H1 (cell line): ENCODE measurements around the gene SIGLEC15. TPM values are rescaled to one million over a fixed set of nuclear protein-coding genes. Genes with fewer than 3 reads are reported as not detected.

ENCODE experiments used
- CTCF ChIA-PET: fragments of 300-600 bp; sonication (Branson Sonifier 250); formaldehyde crosslinking; loops from one replicate; lab custom pipeline; 2021; ENCODE audit not compliant: partially characterized antibody; lab: Charles Lee
- POLR2A ChIA-PET: fragments of 300-600 bp; sonication (Branson Sonifier 250); formaldehyde crosslinking; loops from one replicate; lab custom pipeline; 2021; ENCODE audit warnings: inconsistent platforms; ENCODE audit not compliant: partially characterized antibody; lab: Charles Lee
- DNase-seq, 2 experiments: peaks; one replicate each; pipeline versions ENCODE4 v3.0.0 to v3.0.0-alpha.2; 2010 to 2022; ENCODE audit warnings: low spot score in 2 of 2, low read depth in 1 of 2, mixed read lengths in 1 of 2
- FAIRE-seq: peaks from 2 replicates; lab custom pipeline; 2011; peaks lifted over from hg19 to GRCh38; lab: Jason Lieb, UNC
- H2AFZ ChIP-seq: 2 replicates; pipeline ENCODE4 v1.8.1; 2012; ENCODE audit warnings: low read length, inconsistent platforms
- H2AK5ac ChIP-seq: 2 replicates; pipeline ENCODE4 v1.6.1; 2013; ENCODE audit warnings: low read depth, low read length
- H2BK120ac ChIP-seq: replicated peaks from 2 replicates; pipeline ENCODE3; 2013; ENCODE audit warnings: low read depth, low read length, inconsistent platforms
- H2BK12ac ChIP-seq: 2 replicates; pipeline ENCODE4 v1.6.1; 2013; ENCODE audit warnings: low read depth, low read length
- H2BK15ac ChIP-seq: 2 replicates; pipeline ENCODE4 v1.6.1; 2013; ENCODE audit warnings: low read length
- H2BK20ac ChIP-seq: 2 replicates; pipeline ENCODE4 v1.6.1; 2013; ENCODE audit warnings: low read length
- H2BK5ac ChIP-seq: 2 replicates; pipeline ENCODE4 v1.6.1; 2013; ENCODE audit warnings: low read depth, low read length
- H3K14ac ChIP-seq: 2 replicates; pipeline ENCODE4 v1.6.1; 2013; ENCODE audit warnings: inconsistent platforms; ENCODE audit not compliant: insufficient read length
- H3K18ac ChIP-seq: 2 replicates; pipeline ENCODE4 v1.6.1; 2013; ENCODE audit warnings: low read length; ENCODE audit errors: extremely low read depth
- H3K23ac ChIP-seq: 2 replicates; pipeline ENCODE4 v1.6.1; 2013; ENCODE audit warnings: inconsistent platforms; ENCODE audit not compliant: insufficient read length
- H3K23me2 ChIP-seq: 2 replicates; pipeline ENCODE4 v1.6.1; 2013; ENCODE audit warnings: low read depth, low read length
- H3K27ac ChIP-seq: 2 replicates; pipeline ENCODE4 v1.6.1; 2011; ENCODE audit warnings: low read depth, low read length, inconsistent platforms
- H3K27me3 ChIP-seq, 4 experiments: replicated peaks in 1 of 4; 1 replicate in 1 of 4; 2 replicates in 3 of 4; pipeline versions ENCODE4 v1.6.1 to v1.8.1; 2011 to 2013; ENCODE audit warnings: low read length in 3 of 4, mild to moderate bottlenecking in 3 of 4, inconsistent platforms in 2 of 4, mixed read lengths in 2 of 4, moderate library complexity in 1 of 4; ENCODE audit not compliant: control insufficient read depth in 3 of 4, insufficient read depth in 3 of 4; ENCODE audit errors: extremely low read depth in 1 of 4
- H3K36me3 ChIP-seq, 4 experiments: 2 replicates each; pipeline versions ENCODE4 v1.6.1 to v1.8.1; 2011 to 2013; ENCODE audit warnings: mild to moderate bottlenecking in 4 of 4, low read length in 3 of 4, moderate library complexity in 2 of 4, control low read depth in 1 of 4, inconsistent platforms in 1 of 4; ENCODE audit not compliant: insufficient read depth in 4 of 4, control insufficient read depth in 2 of 4
- H3K4ac ChIP-seq: replicated peaks from 2 replicates; pipeline ENCODE3; 2013; ENCODE audit warnings: low read length, low read depth, mixed read lengths, inconsistent platforms; ENCODE audit not compliant: insufficient read length
- H3K4me1 ChIP-seq, 4 experiments: replicated peaks in 1 of 4; 1 replicate in 1 of 4; 2 replicates in 3 of 4; pipeline versions ENCODE4 v1.6.1 to v1.8.1; 2011 to 2013; ENCODE audit warnings: low read length in 3 of 4, inconsistent platforms in 2 of 4, mixed read lengths in 1 of 4; ENCODE audit not compliant: insufficient read depth in 4 of 4, control insufficient read depth in 3 of 4
- H3K4me2 ChIP-seq, 2 experiments: 2 replicates each; pipeline versions ENCODE4 v1.6.1 to v1.8.1; 2011 to 2013; ENCODE audit warnings: low read depth in 2 of 2, low read length in 2 of 2, control low read depth in 1 of 2, inconsistent platforms in 1 of 2, mild to moderate bottlenecking in 1 of 2; ENCODE audit not compliant: insufficient read depth in 1 of 2
- H3K4me3 ChIP-seq, 4 experiments: fragments of 200-600, 300-600 bp in 1 of 4; sonication (generic), shearing (Covaris generic), sonication (Bioruptor Twin) in 1 of 4; 2 replicates each; pipeline versions ENCODE4 v1.5.1 to v1.8.1; 2011 to 2016; ENCODE audit warnings: low read length in 4 of 4, low read depth in 3 of 4, control low read depth in 2 of 4, inconsistent platforms in 2 of 4, mild to moderate bottlenecking in 2 of 4, mixed read lengths in 1 of 4, moderate library complexity in 1 of 4; ENCODE audit not compliant: insufficient read depth in 2 of 4; ENCODE audit errors: extremely low read depth in 1 of 4
- H3K56ac ChIP-seq: replicated peaks from 2 replicates; pipeline ENCODE3; 2013; ENCODE audit warnings: low read depth, mild to moderate bottlenecking, mixed read lengths, low read length, inconsistent platforms; ENCODE audit not compliant: insufficient read length
- H3K79me1 ChIP-seq: 2 replicates; pipeline ENCODE4 v1.6.1; 2013; ENCODE audit warnings: low read depth, low read length, control low read depth
- H3K79me2 ChIP-seq, 2 experiments: 2 replicates each; pipeline versions ENCODE4 v1.6.1 to v1.8.1; 2012 to 2013; ENCODE audit warnings: low read length in 2 of 2, mild to moderate bottlenecking in 2 of 2, inconsistent platforms in 1 of 2; ENCODE audit not compliant: insufficient read depth in 2 of 2, control insufficient read depth in 1 of 2
- H3K9ac ChIP-seq, 4 experiments: replicated peaks in 1 of 4; 1 replicate in 1 of 4; 2 replicates in 3 of 4; pipeline versions ENCODE4 v1.6.1 to v1.8.1; 2011 to 2013; ENCODE audit warnings: low read depth in 3 of 4, low read length in 3 of 4, control low read depth in 2 of 4, mild to moderate bottlenecking in 2 of 4, moderate library complexity in 2 of 4, inconsistent platforms in 1 of 4; ENCODE audit errors: extremely low read depth in 1 of 4
- H3K9me3 ChIP-seq, 2 experiments: 2 replicates each; pipeline versions ENCODE4 v1.6.1 to v1.8.1; 2012 to 2013; ENCODE audit warnings: mild to moderate bottlenecking in 2 of 2, moderate library complexity in 2 of 2, control low read depth in 1 of 2, inconsistent platforms in 1 of 2, low read depth in 1 of 2, low read length in 1 of 2, mixed read lengths in 1 of 2; ENCODE audit not compliant: insufficient read depth in 2 of 2
- H4K20me1 ChIP-seq, 2 experiments: replicated peaks in 1 of 2; 2 replicates each; pipeline versions ENCODE3 to v1.8.1; 2011 to 2013; ENCODE audit warnings: inconsistent platforms in 2 of 2, low read length in 2 of 2, mild to moderate bottlenecking in 1 of 2; ENCODE audit not compliant: insufficient read depth in 2 of 2, control insufficient read depth in 1 of 2
- H4K5ac ChIP-seq: 2 replicates; pipeline ENCODE4 v1.6.1; 2013; ENCODE audit warnings: low read length, low read depth, mixed read lengths, inconsistent platforms; ENCODE audit not compliant: insufficient read length
- H4K8ac ChIP-seq: 2 replicates; pipeline ENCODE4 v1.8.0; 2013; ENCODE audit warnings: mild to moderate bottlenecking, moderate library complexity, low read length, inconsistent platforms; ENCODE audit not compliant: insufficient read depth; ENCODE audit errors: extremely low read depth
- H4K91ac ChIP-seq: replicated peaks from 2 replicates; pipeline ENCODE3; 2013; ENCODE audit warnings: low read length, mixed read lengths, inconsistent platforms; ENCODE audit not compliant: insufficient read length
- CBX5 ChIP-seq: fragments of 300-800, 300-1000 bp; sonication (generic); IDR thresholded peaks from 2 replicates; pipeline ENCODE4 v1.7.1; 2016; ENCODE audit warnings: antibody characterized with exemption, low read length, low read depth
- CHD1 ChIP-seq: IDR thresholded peaks from 2 replicates; pipeline ENCODE4 v1.6.1; 2012; ENCODE audit warnings: low read depth, low read length, improper control_type of control experiment
- GABPA ChIP-seq: IDR thresholded peaks from 2 replicates; pipeline ENCODE4 v1.6.1; 2011; ENCODE audit warnings: mild to moderate bottlenecking, low read length, moderate library complexity, borderline replicate concordance; ENCODE audit not compliant: insufficient read depth
- NRF1 ChIP-seq: IDR thresholded peaks from 2 replicates; pipeline ENCODE4 v1.6.1; 2011; ENCODE audit warnings: mild to moderate bottlenecking, low read depth, low read length, improper control_type of control experiment
- POLR2AphosphoS5 ChIP-seq: IDR thresholded peaks from 2 replicates; pipeline ENCODE4 v1.6.1; 2011; ENCODE audit warnings: low read depth, low read length
- POU5F1 ChIP-seq: IDR thresholded peaks from 2 replicates; pipeline ENCODE4 v1.6.1; 2011; ENCODE audit warnings: low read depth, mild to moderate bottlenecking, low read length, moderate library complexity
- TAF1 ChIP-seq: IDR thresholded peaks from 2 replicates; pipeline ENCODE4 v1.6.1; 2011; ENCODE audit warnings: mild to moderate bottlenecking, low read depth, low read length
- YY1 ChIP-seq: IDR thresholded peaks from 2 replicates; pipeline ENCODE4 v1.6.1; 2011; ENCODE audit warnings: low read depth, mild to moderate bottlenecking, low read length
- WGBS, 2 experiments: shearing (Covaris generic) in 1 of 2; methylation state at CpG; one replicate each; pipeline versions ENCODE4 v1.1.6 to v1.1.7; 2013 to 2015; ENCODE audit warnings: low lambda C conversion rate in 2 of 2, mixed read lengths in 2 of 2, inconsistent platforms in 1 of 2, low coverage in 1 of 2, missing lambda C conversion rate in 1 of 2; ENCODE audit not compliant: insufficient replicate concordance in 2 of 2, insufficient coverage in 1 of 2, insufficient read length in 1 of 2; ENCODE audit errors: extremely low coverage in 1 of 2, missing lambda C conversion rate in 1 of 2; 5-methylcytosine and 5-hydroxymethylcytosine counted together
- polyA plus RNA-seq, 7 experiments: library from polyadenylated mRNA; depleted of rRNA in 3 of 7; stranded (reverse) in 5 of 7; unstranded in 2 of 7; fragments of >200 nt in 5 of 7; fragments of 200-250 nt in 2 of 7; gene quantifications; 1 replicate in 5 of 7; 2 replicates in 1 of 7; 4 replicates in 1 of 7; pipeline versions ENCODE4 v1.2.1 to v1.2.3, GENCODE V29; 2011 to 2013; ENCODE audit warnings: missing spikeins in 2 of 7, mixed read lengths in 2 of 7
- total RNA-seq: library from RNA; stranded (reverse); fragmentation: NEBNext Ultra II Directional; extraction: Animal tissue kit (Norgen Biotek cat#: 25700); gene quantifications from 2 replicates; pipeline ENCODE4 v1.2.1, GENCODE V29; 2021

The SIGLEC15 gene
- total and polyA plus RNA-seq, 2 of the 8 experiments (the other 6 are each of a cell fraction or from before 2014, with no cell fraction given), result 0.20 to 0.37 TPM

GRCh38 chr18:45865466-45865865, 40.0 kb downstream of the SIGLEC15 start:
- no peak overlapping the region for H2BK15ac ChIP-seq
- no peak overlapping the region for H4K5ac ChIP-seq
- H3K14ac ChIP-seq, result no peak overlapping the region
- no peaks in the 10 kb centered on the region for H4K20me1 ChIP-seq
- H3K4me2 ChIP-seq, result no peak overlapping the region
- no peak overlapping the region for H3K23ac ChIP-seq
- no peak overlapping the region for H2BK120ac ChIP-seq
- no peak for DNase-seq
- no peaks in the 10 kb centered on the region for H3K23me2 ChIP-seq
- ChIA-PET CTCF (interaction anchor here (5.9 kb wide), 1 partner anchor 13 kb away, joined by 63 read pairs; no protein-coding TSS in a partner anchor), POLR2A (no interaction called here)
- no peak overlapping the region for H2BK5ac ChIP-seq
- no peak overlapping the region for H4K91ac ChIP-seq
- H3K79me2 ChIP-seq, result no peaks in the 10 kb centered on the region
- no peak overlapping the region for H3K4ac ChIP-seq
- H3K27ac ChIP-seq, result no peak overlapping the region
- FAIRE-seq, result no peak
- no peak overlapping the region for H3K56ac ChIP-seq
- H3K79me1 ChIP-seq, result no peaks in the 10 kb centered on the region
- no peak overlapping the region for H2BK12ac ChIP-seq
- no peak overlapping the region for H2BK20ac ChIP-seq
- no peak overlapping the region for H2AFZ ChIP-seq
- no peak overlapping the region for H4K8ac ChIP-seq
- WGBS, 2 experiments, result 98% methylated on average over 5 of the region's 5 CpGs; no CpG with 5 or more reads in 1 of the 2 experiments
- H3K4me3 ChIP-seq, result no peak overlapping the region
- no peaks in the 10 kb centered on the region for H3K27me3 ChIP-seq
- no peaks in the 10 kb centered on the region for H3K9me3 ChIP-seq
- no peaks in the 10 kb centered on the region for H3K4me1 ChIP-seq
- no peak overlapping the region for H3K18ac ChIP-seq
- H3K36me3 ChIP-seq, result peaks cover 3 to 27% (median 9%) of the 10 kb centered on the region in 4 experiments
- H2AK5ac ChIP-seq, result no peak overlapping the region
- no peak overlapping the region for H3K9ac ChIP-seq
- TF ChIP-seq POLR2AphosphoS5 (no peak), GABPA (no peak), CHD1 (no peak), YY1 (no peak), NRF1 (no peak), TAF1 (no peak), POU5F1 (no peak), CBX5 (no peak)
